ENCODE results near the gene CD47. TPM values are rescaled to one million over a fixed set of nuclear protein-coding genes. Genes with fewer than 3 reads are reported as not detected.

The CD47 gene
- total RNA-seq: 352 TPM

DNA sequence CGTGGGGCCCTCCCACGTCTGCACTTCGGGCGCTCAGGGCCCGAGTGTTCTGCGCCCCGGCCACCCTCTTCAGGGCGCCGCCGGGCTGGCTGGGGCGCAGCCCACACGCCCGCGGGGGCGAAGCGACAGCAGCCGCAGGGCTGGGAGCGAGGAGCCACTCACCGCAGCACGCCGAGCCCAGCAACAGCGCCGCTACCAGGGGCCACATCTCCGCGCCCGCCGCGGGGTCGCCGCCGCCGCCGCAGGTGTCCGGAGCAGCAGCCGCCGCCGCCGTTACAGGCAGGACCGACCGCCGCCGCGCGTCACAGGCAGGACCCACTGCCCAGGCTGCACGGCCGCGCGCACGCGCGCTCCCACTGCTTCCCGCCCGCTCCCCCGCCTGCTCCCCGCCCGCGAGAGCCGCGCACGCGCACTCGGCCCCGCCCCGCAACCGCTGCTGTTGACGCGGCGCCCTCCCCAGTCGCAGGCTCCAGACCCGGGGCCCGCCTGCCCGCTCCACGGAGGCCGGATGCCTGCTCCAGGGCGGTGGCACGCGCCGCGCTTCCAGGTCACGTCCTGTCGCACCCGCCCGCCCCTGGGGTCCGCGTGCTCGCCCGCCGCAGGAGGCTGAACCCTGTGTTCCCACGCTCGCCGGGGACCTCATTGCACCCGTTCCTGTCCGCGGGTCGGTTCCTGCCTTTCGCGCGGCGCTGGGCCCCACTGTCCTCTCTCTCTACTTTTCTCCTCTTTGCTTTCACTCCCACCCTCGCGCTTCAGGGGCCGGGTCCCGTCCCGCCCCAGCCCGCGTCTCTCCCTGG is at the start of gene CD47:
Gene CD47, minus strand, starts transcription at position 331 of the 797 bp plus-strand sequence. Its CDS starts 123 bp downstream, at position 208.
- DNase-seq: peak; percentile 90

DNA sequence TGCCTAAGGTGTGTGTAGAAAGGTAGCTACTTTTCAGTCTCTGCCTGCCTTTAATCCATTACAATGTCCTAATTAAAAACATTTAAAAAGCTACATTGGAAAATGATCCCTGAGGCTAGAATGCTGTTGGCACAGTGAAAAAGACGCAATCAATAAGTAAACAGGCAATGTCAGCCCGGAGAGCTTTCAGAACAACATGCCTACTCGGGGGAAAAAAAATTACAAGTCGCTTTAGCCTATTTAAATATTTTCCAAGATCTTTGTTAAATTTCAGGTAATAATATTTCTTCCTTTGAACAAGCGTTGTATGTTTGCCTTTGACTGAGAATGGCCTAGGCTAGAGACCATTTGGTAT is 46.6 kb upstream of the CD47 start:
- DNase-seq: no peak

DNA sequence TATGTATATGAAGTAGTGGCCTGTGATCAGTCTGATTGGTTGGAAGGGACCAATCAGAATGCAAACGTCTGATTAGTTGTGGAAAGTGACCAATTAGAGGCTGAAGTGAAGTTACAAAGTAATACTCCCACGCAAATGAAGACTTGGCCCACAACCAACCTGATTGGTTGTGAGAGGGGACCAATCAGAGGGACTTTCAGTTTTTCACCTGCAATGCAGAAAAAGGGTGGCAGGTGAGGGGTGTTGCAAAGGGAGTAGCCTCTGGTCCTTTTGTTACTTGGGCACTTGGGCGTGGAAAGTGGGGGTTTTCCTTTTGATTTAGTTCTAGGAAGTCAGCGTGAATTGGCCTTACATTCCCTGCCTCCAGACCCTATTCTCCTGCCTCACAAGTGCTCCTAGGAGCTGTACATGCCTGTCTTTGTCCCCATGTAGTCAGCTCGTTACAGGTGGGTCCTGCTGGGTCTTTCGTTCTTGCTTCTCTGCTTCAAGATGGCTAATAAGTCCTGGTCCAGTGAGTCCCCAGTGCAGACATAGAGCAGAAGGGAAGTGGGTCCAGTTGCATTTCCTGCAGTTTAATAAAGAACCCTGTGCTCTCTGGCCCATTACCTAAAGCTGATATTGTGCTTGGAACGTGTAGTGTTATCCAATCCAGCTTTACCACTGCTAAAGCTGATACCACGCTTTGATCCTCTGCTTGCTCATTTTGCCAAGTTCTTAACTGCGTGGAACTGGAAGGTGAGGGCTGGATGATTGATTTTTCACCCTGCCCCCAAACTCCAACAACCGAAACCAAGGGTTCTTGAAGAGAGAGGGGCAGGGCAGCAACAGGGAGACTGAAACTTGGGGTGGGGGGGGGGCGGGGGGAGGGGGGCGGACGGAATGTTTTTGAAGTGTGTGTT is 46.0 kb upstream of the CD47 start:
- DNase-seq: no peak

DNA sequence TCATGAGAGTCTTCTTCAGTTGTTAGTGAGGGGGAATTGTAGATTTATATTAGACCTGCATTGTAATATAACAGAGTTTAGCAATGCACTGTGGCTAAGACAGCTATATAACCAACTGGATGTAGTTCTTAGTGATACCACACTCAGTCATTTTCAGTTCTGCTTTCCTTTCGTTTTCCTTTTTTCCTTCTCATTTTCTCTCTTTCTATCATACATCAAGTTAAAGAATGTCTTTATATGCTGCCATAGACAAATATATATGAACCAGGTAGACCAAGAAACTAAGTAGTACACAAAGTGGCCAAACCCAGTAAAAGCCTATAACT is 43.7 kb upstream of the CD47 start:
- DNase-seq: no peak

DNA sequence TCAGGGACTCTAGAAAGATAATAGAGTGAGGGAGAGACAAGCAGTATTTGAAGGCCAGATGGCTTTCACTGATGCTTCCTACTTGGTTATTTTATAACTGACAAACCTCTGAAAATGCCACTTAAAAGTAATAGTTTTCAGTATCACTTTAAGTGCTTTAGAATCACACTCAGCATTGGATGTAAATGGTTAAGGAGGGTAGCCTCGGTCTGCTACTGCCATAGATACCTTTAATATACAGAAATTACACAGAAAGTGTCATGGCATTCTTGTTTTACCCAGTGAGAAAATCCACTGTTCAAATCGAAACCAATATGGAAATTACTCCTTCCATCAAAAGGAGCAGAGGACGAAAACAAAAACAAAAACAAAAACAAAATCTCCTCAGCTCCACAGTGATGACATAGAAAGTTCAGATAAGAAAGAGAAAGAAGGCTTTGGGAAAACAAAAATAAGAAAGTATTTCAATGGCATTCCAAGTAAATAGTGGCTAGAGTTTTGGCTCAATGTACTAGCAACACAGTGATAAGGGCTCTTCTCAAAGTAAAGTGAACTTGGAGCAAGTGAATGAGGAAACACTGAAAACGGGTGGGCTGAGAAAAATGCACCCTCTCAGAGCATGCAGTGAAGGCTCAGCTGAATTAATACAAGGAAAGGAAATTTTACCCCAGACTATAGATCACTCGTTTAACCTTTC is 43.2 kb upstream of the CD47 start:
- no peak for DNase-seq

DNA sequence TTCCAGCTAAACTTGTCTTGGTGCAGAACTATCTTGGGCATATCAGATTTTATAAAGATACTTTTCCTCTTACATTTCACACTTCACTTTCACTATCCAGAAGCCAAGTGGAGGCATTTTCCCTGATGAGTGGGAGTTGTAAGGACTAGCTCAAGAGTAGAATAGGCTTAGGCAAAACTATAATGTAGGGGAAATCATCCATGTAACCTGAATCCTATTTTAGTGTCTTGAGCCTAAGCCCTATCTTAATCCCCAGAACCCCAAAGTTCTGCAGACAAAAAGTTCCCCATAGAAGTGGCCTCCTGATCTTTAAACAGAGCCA is 42.2 kb upstream of the CD47 start:
- no peak for DNase-seq

DNA sequence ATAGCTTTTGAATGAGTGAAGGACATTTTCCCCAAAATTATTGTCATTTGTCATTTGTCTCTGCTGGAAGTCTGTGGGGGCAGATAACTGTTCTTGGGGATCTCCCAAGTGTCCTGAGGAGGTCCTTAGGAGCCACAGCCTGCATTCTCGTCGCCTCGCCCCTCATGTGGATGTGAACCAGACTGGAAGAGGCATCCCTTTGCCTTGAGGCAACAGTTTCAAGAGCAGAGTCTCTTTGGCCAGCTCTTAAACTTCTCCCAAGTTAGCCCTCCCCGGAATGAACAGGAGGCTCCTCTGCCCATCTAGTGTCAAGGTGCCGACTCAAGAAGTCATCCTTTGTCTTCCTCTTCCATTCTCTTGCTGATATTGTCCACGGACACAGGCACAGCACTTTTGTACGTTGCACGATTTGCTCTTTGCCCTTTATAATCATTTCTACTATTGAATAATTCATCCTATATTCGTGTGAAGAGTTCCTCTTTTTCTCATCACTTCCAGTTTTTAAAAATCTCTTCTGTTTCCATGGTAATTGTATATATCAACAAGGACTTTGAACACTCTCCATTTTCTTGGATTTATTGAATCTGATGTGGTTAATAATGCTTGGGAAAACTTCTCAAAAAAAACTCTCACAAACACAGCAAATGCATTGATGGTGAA is 40.8 kb upstream of the CD47 start:
- DNase-seq: no peak

DNA sequence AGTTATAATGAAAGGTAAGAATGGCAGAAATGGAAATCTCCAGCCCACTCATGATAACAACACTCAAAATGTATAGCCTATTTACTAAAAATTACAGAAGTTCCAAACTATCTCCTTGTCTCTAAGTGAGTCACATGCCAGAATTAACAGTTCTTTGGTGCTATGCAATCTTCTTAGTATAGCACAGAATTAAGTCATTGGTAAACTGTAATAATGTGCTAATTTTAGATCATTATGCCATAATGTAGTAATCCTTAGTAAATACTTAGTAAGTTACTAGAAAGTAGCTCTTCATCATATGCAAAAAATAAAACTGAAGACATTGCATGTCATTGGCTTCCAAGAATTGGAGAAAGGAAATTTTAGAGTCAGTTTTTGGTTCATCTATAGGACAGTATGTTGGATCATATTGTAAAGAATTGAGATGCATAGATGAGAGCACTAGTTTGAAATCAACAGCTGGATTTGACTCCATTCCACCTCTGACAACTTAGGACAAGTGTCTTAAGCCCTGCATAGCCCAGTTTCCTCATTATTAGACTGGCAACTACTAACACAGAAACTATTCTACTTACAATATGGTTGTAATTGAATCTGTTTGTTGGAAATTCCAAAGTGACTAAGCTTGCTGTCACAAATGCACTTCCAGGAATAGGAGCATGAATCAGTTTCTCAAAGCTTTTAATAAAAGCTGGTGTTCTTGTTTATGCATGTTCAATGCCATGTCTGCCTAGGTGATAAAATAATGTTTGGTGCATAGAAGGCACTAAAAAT is 40.1 kb upstream of the CD47 start:
- no peak for DNase-seq

DNA sequence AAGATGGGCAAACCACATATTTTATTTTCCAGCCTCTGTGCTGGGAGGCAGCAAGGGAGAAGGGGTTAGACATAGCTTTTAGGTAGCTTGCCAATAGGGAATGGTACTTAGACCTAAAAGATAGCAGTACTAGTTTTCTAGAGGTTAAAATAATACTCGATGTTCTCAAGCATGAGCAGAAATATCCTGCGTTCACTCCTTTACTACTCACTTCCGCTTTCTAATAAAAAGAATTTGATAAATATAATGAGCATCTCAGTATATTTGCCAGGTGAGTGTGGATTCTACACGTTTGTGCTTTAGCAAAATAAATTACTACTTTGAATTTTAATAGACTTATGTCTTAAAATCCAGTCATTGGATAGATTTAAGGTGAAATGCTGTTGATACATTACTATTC is 39.4 kb upstream of the CD47 start:
- no peak for DNase-seq

DNA sequence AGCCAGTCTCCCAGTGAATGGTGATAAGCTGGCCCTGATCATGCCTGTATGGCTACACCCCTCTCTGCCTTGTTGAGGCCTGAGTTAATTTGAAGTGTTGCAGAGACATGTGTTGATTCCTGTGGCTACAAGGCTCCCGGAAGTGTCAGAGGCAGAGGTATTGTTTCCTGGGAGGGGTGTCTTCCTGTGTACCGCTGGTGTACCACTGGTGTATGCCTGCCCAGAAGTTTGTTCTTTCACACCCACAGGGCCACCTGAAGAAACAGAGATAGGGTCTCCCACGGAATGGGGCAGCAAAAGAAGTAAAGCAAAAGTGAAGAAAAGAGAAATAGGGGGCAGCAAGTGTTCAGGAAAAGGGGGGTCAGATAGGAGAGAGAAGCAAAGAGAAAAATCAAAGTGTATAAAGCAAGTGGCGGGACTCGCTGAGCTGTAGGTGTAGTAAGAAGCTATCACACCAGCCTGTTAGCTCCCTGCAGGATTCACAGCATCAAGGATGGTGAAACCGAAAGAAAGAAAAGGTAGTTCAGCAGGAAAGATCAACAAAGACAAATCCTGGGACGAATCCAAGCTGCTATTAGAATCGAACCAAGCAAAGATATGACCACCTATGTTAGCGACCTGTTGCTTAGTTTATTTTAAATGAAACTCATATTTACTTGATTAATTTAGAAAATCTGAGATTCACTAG is 36.6 kb upstream of the CD47 start:
- no peak for DNase-seq

DNA sequence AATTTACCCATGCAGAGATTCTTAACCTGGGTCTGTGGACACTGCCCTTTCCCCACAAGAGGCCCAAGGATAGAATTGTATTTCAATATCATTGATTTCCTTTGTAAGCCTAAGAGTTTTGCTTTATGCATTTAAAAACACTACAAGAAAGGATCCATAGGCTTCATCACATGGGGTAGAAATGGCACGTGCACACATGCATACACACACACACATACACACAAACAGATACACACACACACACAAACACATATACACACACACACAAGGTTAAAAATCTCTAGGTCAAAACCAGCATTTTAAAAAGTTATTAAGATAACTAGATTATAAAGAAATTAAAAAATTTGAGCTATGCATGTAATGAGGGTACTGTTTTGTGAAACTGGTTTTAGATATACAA is 35.5 kb upstream of the CD47 start:
- no peak for DNase-seq

DNA sequence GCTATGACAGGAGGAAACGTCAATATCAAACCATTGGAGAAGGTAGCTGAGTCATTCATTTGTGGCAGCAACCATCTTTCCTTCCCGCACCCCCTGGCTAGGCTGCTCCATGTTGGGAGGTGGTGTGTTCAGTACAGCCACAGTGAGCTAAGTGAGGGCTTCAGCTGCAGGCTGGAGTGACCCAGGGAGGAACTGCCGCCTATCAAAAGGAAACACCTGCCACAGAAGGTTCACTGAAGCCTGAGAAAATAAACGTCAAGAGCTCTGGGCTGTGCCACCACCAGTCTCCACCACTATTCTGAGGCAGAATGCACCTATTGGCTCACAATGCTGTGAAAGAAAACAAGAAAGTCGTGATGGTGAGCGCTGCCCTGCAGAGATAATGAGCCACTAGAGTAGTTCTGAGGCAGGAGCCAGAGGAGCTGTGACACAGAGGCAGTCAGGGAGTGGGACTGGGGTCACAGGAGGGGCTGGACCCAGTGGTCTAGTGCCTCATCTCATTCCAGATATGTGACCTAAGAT is 34.8 kb upstream of the CD47 start:
- DNase-seq: no peak

DNA sequence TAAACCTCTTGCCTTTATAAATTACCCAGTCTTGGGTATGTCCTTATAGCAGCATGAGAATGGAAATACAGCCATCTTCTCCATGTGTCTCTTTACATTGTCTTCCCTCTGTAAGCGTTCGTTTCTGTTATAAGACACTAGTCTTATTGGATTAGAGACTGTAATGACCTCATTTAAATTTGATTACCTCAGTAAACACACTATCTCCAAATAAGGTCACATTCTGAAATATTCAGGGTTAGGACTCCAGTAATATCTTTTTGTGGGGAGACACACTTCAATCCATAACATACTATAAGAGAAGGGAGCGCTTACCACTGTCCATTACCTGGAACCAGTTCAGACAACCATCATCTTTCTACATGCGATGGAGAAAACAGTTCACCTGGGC is 34.3 kb upstream of the CD47 start:
- no peak for DNase-seq

DNA sequence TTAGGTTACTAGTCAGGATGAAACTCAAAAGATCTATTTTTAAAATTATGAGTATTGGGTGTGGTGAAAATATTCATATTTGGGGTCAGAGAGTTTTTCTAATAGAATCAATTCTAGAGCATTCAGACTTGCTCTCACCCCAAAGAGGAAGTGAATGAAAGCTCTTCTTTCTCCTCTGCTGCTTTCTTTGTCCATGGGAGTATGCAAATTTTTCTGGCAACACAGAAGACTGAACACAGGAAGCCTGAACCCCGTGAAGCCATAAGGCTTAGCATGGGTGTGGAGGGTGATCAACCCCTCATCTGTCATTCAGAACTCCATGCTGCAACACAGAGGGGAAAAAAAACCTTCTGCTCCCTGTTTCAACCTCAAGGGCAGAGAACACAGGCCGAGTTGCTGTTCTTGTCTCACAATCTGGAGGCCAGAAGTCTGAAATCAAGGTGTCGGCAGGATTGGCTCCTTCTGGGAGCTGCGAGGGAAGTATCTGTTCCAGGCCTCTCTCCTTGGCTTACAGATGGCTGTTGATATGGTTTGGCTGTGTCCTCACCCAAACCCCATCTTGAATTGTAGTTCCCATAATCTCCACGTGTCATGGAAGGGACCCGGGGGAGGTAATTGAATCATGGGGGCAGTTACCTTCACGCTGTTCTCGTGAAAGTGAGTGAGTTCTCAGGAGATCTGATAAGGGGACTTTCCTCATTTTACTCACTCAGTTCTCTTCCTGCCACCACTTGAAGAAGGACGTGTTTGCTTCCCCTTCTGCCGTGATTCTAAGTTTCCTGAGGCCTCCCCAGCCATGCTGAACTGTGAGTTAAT is 33.7 kb upstream of the CD47 start:
- no peak for DNase-seq

DNA sequence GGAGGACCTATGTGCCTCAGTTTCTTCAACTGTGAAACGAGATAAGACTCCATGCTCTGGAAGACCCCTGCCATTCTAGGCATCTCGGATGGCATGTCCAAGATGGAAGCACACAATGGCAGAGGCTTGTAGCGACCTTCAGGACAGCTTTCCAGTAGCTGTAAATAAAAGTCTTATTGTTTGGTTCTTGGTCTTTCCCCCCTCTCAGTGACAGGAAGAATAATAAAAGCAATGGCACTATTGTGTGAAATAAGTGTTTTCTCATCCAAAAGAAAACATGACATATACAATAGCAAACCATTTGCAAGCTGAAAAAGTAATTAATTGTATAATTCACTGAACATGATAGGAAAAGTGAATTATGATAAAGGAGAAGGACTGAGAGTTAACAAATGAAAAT is 32.5 kb upstream of the CD47 start:
- DNase-seq: no peak

DNA sequence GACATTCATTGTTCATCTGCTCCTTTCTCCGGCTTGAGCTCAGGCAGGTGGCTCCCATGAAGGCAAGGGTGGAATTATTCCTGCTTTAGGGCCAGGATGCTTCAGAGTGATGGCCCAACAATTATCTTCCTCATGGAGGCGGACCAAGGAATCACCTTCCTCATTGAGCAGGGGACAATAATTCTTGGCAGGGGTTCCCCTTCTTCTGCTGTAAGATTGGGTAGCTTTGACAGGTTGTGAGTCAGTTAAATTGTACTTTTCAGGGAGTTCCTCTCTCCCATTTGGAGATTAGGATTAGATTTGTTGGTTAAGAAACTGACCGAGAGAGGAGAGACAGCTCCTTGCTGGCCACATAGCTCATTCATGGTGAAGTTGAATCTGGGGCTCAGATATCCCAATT is 31.4 kb upstream of the CD47 start:
- no peak for DNase-seq

DNA sequence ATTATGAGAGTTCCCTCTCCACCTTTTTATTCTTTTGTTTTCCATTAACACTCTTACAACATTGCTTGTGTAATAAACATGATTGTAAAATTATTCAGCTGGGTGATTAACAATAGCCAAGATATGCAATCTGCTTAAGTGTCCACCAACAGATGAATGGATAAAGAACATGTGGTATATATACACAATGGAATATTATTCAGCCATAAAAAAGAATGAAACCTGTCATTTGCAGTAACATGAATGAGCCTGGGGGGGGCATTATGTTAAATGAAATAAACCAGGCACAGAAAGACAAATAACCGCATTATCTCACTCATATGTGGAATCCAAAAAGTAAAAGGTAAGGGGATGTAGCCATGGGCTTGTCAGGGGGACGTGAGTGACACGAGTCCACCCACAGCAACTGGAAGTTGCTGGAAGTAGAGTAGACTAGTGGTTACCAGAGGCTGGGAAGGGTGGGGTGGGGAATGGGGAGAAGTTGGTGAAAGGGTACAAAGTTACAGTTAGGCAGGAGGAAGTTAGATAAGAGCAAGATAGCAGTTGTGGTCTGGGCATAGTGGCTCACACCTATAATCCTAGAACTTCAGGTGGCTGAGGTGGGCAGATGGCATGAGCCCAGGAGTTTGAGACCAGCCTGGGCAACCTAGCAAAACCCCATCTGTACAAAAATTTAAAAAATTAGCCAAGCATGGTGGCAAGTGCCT is 28.7 kb upstream of the CD47 start:
- DNase-seq: no peak

DNA sequence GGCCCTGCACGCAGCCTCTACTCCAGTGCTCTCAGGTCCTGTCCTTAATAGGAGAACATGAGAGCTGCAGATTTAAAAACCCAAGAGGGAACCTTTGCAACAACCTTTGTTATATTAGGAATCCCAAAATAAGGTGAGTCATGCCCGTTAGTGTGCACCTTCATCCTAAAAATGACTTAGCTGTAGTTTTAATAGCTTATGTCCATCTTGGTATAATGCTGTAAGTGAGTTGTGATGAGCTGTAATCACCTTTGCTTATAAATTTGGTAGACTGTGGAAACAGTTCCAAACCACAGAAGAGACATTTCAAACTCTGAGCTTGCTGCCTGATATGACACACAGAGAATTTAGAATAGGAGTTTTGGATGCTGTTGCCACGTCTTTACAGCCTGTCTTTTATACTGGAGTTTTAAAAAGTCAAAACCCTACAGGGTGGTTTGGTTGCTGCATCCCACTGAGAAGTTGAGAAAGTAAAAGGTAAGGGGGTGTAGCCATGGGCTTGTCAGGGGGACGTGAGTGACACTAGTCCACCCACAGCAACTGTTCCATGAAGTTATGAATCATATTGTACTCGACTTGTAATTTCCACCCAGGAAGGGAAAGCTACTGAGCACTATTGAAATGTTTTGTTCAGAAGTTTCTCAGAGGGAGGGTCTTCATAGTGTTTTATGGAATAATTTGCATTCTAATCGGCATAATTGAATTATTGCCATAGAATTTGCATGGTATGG is 27.4 kb upstream of the CD47 start:
- DNase-seq: no peak

DNA sequence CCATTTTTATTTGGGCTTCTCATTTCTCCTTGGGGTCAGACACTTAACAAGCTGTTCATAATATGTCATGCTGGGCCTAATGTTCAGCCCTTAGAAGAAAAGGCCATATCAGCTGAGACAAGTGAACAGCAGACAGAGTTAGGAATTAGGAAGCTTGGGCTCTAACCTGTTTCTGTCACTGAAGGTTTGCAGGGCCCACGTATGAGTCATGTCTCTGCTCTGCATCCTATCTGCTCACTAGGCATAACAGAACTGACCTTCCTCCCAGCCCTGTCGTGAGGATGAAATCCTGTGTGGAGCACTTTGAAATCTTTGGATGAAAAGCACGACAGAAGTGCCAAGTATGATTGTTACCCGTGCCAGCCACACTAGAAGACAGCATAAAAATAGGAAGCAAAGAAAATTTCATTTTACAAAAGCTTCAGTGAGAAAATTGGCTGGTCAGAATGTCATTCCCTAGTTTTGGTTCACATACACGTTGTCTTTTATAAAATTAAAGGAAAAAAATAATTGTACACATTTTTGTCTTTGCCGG is 26.5 kb upstream of the CD47 start:
- no peak for DNase-seq

All from occipital lobe (tissue), 2 donors.